Measurements from ENCODE around the gene HNRNPC.
"Not testable (repeated sequence)": the region's sequence is repeated elsewhere in the genome, so short reads cannot be mapped to it uniquely, and the experiment has no call there.

The HNRNPC gene

GRCh38 chr14:21278632-21279031 lies 9.4 kb upstream of the HNRNPC start:
- no peak for DNase-seq (ENCODE audit: low read depth, low spot score)
- no peak overlapping the region for H3K4me3 ChIP-seq (ENCODE audit: low read length)

- DNase-seq (ENCODE audit: low read depth, low spot score), result peak; percentile 49
- H3K4me3 ChIP-seq (ENCODE audit: low read length), result no peak overlapping the region
These were observed 6.1 kb upstream of the HNRNPC start for GRCh38 chr14:21275261-21275858.

DNA sequence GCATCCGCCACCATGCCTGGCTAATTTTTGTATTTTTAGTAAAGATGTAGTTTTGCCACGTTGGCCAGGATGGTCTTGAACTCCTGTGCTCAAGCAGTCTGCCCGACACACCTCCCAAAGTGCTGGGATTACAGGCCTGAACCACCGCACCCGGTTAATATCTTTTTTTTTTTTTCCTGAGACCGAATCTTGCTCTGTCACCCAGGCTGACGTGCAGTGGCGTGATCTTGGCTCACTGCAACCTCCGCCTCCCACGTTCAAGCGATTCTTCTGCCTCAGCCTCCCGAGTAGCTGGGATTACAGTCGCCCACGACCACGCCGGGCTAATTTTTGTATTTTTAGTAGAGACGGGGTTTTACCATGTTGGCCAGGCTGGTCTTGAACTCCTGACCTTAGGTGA lies 3.4 kb upstream of the HNRNPC start:
- DNase-seq (ENCODE audit: low read depth, low spot score), result not testable (repeated sequence)

DNA sequence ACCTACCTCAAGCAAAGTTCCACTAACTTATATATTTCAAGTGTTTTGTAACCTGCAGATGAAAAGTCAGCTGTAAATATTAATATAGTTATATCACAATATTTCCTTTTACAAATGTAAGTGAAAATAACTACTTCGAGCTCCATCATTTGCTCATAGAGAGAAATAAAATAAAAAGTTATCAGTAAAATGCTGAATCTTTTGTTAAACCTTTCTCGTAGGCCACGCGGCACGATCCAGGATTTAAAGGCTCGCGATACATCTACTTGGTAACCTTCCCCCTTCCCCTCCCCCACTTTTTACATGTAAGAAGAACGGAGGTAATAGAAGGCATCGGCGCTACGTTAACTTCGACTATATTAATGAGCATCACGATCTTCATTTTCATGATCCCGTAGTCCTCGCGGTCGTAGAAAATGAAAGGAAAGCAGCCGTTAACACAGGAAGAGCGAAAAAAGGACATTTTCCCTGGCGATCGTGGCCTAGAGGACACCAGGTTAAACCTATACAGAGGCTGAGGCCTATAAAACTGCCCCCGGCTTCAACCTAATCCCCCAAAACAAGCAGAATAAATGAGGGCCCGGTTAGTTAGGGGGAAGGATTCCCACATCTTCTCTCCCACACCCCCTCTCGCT lies 508 bp downstream of the HNRNPC start:
- DNase-seq (ENCODE audit: low read depth, low spot score), result peak; percentile 66
- peak overlapping the region; percentile 83 for H3K4me3 ChIP-seq (ENCODE audit: low read length)

More for the DNA sequence above, 3.4 kb upstream of the HNRNPC start:
- not testable (repeated sequence) for H3K4me3 ChIP-seq (ENCODE audit: low read length)

- H3K4me3 ChIP-seq (ENCODE audit: low read length), result peak overlapping the region; percentile 83
- no peak for DNase-seq (ENCODE audit: low read depth, low spot score)
These were observed 1.2 kb downstream of the HNRNPC start for GRCh38 chr14:21267886-21268616.

DNA sequence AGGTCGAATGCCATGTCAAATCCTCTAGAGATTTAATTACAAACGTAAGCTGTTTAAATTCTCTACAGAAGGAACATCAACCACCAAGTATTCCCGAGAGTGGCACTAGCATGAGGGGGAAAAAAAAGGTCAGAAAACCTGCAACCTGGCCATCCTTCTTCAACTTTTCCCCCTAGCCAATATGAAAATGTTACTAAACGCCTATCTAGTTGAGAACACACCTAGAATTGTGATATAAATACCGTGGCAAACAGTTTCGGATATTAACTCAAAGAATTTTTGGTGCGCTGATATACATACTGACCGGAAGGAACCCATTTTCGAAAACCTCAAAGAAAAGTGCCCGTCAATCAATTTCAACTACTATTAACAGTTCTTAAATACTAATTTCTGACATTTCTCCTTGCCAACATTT lies 1.8 kb downstream of the HNRNPC start:
- H3K4me3 ChIP-seq (ENCODE audit: low read length), result peak overlapping the region; percentile 83
- no peak for DNase-seq (ENCODE audit: low read depth, low spot score)

- DNase-seq (ENCODE audit: low read depth, low spot score), result no peak
- no peak overlapping the region for H3K4me3 ChIP-seq (ENCODE audit: low read length)
These were observed 5.0 kb downstream of the HNRNPC start for GRCh38 chr14:21264025-21264801.

- no peak for DNase-seq (ENCODE audit: low read depth, low spot score)
- H3K4me3 ChIP-seq (ENCODE audit: low read length), result no peak overlapping the region
These were observed 5.8 kb downstream of the HNRNPC start for GRCh38 chr14:21263284-21264024.

- H3K4me3 ChIP-seq (ENCODE audit: low read length), result no peak overlapping the region
- no peak for DNase-seq (ENCODE audit: low read depth, low spot score)
These were observed 6.8 kb downstream of the HNRNPC start for GRCh38 chr14:21262410-21262809.

- DNase-seq (ENCODE audit: low read depth, low spot score), result no peak
- H3K4me3 ChIP-seq (ENCODE audit: low read length), result no peak overlapping the region
These were observed 7.4 kb downstream of the HNRNPC start for GRCh38 chr14:21261824-21262223.

GRCh38 chr14:21258889-21259787 lies 10.1 kb downstream of the HNRNPC start:
- no peak for DNase-seq (ENCODE audit: low read depth, low spot score)

GRCh38 chr14:21258005-21258888 lies 11.0 kb downstream of the HNRNPC start:
- DNase-seq (ENCODE audit: low read depth, low spot score), result no peak
- no peak overlapping the region for H3K4me3 ChIP-seq (ENCODE audit: low read length)

More at GRCh38 chr14:21258889-21259787, 10.1 kb downstream of the HNRNPC start:
- no peak overlapping the region for H3K4me3 ChIP-seq (ENCODE audit: low read length)

DNA sequence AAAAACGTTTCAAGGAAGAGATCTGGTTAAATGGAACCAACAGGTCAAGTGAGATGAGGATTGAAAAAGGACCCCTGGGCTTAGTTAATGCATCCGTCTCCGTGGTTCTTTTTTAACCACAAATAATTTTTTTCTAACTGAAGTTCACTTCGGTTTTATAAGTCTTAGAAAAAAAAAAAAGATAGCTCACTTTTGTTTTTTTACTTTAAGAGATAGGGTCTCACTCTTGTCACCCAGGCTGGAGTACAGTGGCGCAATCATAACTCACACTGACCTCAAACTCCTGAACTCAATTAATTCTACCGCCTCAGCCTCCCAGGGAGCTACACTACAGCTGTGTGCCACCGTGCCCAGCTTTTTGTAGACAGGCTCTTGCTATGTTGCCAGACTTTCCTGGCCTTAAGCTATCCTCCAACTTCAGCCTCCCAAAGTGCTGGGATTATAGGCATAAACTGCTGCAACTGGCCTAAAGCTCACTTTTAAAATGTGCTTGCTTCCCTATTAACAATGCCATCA lies 11.8 kb downstream of the HNRNPC start:
- no peak overlapping the region for H3K4me3 ChIP-seq (ENCODE audit: low read length)
- no peak for DNase-seq (ENCODE audit: low read depth, low spot score)

DNA sequence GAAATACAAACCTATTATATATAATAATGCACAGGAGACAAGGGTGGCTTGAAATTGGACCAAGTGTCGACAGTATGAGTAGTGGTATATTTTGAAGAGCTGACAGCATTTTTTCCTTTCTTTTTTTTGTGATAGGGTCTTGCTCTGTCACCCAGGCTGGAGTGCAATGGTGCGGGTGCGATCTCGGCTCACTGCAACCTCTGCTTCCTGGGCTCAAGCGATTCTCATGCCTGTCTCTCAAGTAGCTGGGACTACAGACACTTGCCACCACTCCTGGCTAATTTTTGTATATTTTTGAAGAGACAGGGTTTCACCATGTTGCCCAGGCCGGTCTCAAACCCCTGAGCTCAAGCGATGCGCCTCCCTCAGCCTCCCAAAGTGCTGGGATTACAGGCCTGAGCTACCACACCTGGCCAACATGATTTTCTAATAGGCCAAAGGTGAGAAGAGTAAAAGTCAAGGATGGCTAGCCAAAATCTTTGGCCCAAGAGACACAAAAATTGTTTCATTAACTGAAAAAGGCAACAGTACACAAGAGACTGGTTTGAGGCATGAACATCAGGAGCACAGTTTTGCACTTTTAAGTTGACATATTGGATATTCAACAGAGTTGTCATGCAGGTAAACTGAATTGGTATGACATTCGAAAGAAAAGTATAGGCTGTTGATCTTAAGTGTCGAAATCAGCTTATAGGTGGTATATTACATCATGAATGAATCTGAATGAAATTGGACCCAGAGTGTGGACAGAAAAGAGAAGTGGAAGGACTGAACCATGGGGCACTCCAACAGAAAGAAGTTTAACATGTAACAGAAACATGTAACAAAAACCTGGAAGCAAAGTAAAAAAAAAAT lies 12.5 kb downstream of the HNRNPC start:
- no peak for DNase-seq (ENCODE audit: low read depth, low spot score)
- no peak overlapping the region for H3K4me3 ChIP-seq (ENCODE audit: low read length)

DNA sequence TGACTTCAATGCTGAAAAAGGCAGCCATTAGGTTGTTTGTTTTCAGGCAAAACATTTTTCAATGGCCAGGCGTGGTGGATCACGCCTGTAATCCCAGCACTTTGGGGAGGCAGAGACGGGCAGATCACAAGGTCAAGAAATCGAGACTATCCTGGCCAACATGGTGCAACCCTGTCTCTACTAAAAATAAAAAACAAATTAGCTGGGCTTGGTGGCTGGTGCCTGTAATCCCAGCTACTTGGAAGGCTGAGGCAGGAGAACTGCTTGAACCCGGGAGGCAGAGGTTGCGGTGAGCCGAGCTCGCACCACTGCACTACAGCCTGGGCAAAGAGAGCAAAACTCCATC lies 13.2 kb downstream of the HNRNPC start:
- not testable (repeated sequence) for DNase-seq (ENCODE audit: low read depth, low spot score); H3K4me3 ChIP-seq (ENCODE audit: low read length)

All from Jurkat, Clone E6-1 (cell line).